ENCODE data around the gene RSAD2. TPM values are rescaled to one million over a fixed set of nuclear protein-coding genes. Genes with fewer than 3 reads are reported as not detected.

The RSAD2 gene
- total RNA-seq, 1 donor from 2014 or later, result 25.7 TPM

DNA sequence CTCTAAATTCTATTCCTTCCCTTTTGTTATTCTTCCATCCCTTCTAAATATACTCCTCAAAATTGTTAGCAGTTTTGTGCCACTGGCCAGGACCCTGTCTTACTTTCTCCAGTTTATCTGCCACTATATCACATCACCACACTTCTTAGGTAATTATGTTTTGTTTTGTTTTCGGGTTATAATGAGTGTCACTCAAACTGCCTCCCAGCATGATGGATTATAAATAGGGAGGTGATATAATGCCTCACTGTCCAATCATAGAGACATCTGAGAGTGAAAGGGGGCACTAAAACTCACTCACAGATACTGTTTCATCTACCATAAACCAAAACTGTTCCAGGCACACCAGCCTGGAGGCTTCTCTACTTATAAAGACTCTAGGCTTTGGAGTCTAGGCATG is 3.5 kb downstream of the RSAD2 start:
- intact Hi-C loops (cut with DNase I), result no loop called here
- TF ChIP-seq, protein P1, sequence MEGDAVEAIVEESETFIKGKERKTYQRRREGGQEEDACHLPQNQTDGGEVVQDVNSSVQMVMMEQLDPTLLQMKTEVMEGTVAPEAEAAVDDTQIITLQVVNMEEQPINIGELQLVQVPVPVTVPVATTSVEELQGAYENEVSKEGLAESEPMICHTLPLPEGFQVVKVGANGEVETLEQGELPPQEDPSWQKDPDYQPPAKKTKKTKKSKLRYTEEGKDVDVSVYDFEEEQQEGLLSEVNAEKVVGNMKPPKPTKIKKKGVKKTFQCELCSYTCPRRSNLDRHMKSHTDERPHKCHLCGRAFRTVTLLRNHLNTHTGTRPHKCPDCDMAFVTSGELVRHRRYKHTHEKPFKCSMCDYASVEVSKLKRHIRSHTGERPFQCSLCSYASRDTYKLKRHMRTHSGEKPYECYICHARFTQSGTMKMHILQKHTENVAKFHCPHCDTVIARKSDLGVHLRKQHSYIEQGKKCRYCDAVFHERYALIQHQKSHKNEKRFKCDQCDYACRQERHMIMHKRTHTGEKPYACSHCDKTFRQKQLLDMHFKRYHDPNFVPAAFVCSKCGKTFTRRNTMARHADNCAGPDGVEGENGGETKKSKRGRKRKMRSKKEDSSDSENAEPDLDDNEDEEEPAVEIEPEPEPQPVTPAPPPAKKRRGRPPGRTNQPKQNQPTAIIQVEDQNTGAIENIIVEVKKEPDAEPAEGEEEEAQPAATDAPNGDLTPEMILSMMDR (IDR thresholded peaks at IDR 0.05), result no peak
- H3K9me3 ChIP-seq, result no peaks in the 10 kb centered on the region
- no peak overlapping the region for H3K4me3 ChIP-seq
- peaks cover 12% of the 10 kb centered on the region for H3K4me1 ChIP-seq
- H3K27ac ChIP-seq, result no peak overlapping the region
- no peak for DNase-seq
- no peaks in the 10 kb centered on the region for H3K27me3 ChIP-seq
- H3K36me3 ChIP-seq, result no peaks in the 10 kb centered on the region
- ATAC-seq, result no peak

DNA sequence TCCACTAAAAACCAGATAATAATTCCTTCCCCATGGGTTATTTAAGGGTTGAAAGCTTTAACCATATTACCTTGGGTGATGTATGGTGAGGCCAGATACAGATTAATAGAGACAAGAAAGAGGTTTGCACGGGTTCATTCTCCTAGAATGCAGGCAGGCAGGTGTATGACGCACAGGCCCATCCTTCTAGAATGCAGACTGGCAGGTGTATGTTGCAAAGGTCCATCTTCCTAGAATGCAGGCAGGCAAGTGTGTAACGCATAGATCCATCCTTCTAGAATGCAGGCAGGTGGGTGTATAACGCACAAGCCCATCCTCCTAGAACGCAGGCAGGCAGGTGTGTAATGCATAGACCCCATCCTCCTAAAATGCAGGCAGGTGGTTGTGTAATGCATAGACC is 3.9 kb downstream of the RSAD2 start:
- DNase-seq (no peak), ATAC-seq (no peak)
- H3K9me3 ChIP-seq, result no peaks in the 10 kb centered on the region
- intact Hi-C loops (cut with DNase I), result no loop called here
- H3K4me1 ChIP-seq, result peaks cover 11% of the 10 kb centered on the region
- H3K4me3 ChIP-seq, result no peak overlapping the region
- H3K27me3 ChIP-seq, result no peaks in the 10 kb centered on the region
- TF ChIP-seq, protein P1 (IDR thresholded peaks at IDR 0.05), result no peak
- H3K36me3 ChIP-seq, result no peaks in the 10 kb centered on the region
- no peak overlapping the region for H3K27ac ChIP-seq

DNA sequence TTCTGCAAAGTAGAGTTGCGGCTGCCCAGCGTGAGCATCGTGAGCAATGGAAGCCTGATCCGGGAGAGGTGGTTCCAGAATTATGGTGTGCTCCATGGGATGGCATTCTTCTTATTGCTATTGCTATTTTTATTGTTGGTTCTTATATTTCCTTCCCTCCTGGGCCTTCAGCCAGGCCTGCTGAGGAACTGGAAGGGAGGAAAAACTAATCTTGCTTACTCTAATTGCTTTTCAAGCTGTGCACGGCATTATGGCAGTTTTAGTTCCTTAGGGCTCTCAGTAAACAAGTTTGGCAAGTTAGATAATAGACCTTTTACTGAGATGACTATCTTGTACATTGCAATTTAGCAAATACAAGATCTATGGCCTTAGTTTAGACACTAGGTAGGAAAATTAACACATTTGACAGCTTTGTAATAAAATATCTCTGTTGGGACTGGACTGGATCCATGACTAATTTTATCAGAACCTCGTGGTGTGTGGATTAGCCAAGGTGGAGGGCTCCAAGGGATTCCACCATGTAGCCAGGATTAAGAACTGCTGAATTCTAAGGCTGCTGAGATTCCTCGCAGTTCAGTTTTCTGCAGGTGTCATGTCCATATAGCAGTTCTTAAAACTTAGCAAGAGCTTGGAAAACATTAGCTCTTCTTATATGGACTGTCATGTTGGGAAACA is 6.0 kb downstream of the RSAD2 start:
- H3K27ac ChIP-seq, result no peak overlapping the region
- no peaks in the 10 kb centered on the region for H3K27me3 ChIP-seq
- intact Hi-C loops (cut with DNase I), result no loop called here
- ATAC-seq (no peak), DNase-seq (no peak)
- peaks cover 5% of the 10 kb centered on the region for H3K4me1 ChIP-seq
- no peaks in the 10 kb centered on the region for H3K36me3 ChIP-seq
- TF ChIP-seq, protein P1 (IDR thresholded peaks at IDR 0.05), result no peak
- H3K9me3 ChIP-seq, result no peaks in the 10 kb centered on the region
- H3K4me3 ChIP-seq, result no peak overlapping the region

DNA sequence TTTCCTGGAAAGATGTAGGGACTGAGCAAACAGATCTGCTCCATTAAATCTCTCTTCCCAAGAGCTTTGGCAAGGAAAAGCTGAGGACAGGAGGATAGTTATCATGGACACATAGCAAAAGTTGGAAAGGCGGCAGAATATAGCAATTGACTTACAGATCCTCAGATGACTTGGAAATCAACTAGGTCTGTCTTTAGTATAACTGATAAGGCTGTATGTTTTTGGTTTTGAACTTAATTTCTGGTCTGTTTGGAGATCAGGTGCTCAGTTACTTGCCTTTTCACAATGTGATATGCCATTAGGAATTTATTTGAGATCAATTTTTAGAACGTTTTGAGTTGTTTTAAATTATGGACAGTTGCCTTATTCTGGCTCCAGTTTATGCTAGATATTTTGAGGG is 8.0 kb downstream of the RSAD2 start:
- H3K4me1 ChIP-seq, result no peaks in the 10 kb centered on the region
- no peak overlapping the region for H3K4me3 ChIP-seq
- ATAC-seq (no peak), DNase-seq (no peak)
- TF ChIP-seq, protein P1 (IDR thresholded peaks at IDR 0.05), result no peak
- H3K27ac ChIP-seq, result no peak overlapping the region
- H3K36me3 ChIP-seq, result no peaks in the 10 kb centered on the region
- intact Hi-C loops (cut with DNase I), result no loop called here
- H3K9me3 ChIP-seq, result no peaks in the 10 kb centered on the region
- H3K27me3 ChIP-seq, result no peaks in the 10 kb centered on the region

DNA sequence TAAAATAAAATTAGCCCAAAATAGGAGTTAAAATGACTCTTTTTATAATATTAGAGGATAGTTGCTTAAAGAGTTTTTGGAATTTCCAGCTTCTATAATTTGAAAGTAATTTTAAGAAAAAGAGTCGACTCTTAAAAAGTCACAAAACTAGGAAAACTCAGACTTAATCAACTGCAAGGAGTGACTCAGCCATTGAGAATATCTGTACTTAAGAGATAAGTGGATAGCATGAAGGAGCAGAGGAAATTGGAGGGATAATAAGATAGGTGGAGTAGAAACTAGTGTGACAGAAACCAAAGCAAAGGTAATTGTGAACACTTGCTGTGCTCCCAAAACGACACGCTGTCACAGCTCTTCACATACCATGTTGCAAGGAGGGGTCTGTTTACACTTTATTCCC is 8.4 kb downstream of the RSAD2 start:
- Histone ChIP-seq H3K9me3 (no peaks in the 10 kb centered on the region), H3K36me3 (no peaks in the 10 kb centered on the region), H3K4me3 (no peak overlapping the region), H3K27me3 (no peaks in the 10 kb centered on the region), H3K4me1 (no peaks in the 10 kb centered on the region), H3K27ac (no peak overlapping the region)
- ATAC-seq, result no peak
- intact Hi-C loops (cut with DNase I), result no loop called here
- no peak for DNase-seq
- TF ChIP-seq, protein P1 (IDR thresholded peaks at IDR 0.05), result no peak

DNA sequence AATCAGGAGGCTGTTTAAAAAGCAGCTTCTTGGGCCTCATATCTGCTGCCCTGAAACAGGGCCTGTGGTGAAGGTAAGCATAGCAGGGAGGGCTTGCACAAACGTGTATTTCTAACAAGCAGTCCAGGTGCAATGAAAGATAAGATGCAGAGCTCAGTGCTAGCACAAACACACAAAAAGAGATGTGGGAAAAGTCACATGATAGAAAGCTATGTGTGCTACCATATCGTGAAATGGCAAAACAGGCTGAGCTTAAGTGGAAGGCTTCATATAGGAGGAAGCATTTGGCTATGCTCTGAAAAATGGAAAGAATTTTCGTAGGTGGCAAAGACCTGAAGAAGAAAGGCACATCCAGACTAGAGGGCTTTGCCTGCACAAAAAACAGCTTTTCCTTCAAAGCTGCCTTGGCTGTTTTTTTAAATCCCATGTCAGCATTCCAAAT is 10.2 kb downstream of the RSAD2 start:
- Histone ChIP-seq H3K36me3 (no peaks in the 10 kb centered on the region), H3K9me3 (no peaks in the 10 kb centered on the region), H3K4me1 (no peaks in the 10 kb centered on the region), H3K27me3 (no peaks in the 10 kb centered on the region), H3K4me3 (no peak overlapping the region), H3K27ac (no peak overlapping the region)
- ATAC-seq, result no peak
- no peak for DNase-seq
- TF ChIP-seq, protein P1 (IDR thresholded peaks at IDR 0.05), result no peak
- intact Hi-C loops (cut with DNase I), result no loop called here

Data from upper lobe of right lung (tissue), 1 donor.